Kidney (tissue), 14 donors: ENCODE measurements around the gene SCARB2. TPM values are rescaled to one million over a fixed set of nuclear protein-coding genes. Genes with fewer than 3 reads are reported as not detected.

Source experiments
- DNase-seq, 5 donors: peaks; one replicate each; pipeline ENCODE4 v3.0.0-alpha.2; 2013 to 2020
- FAIRE-seq: peaks from 2 replicates; lab custom pipeline; 2012; peaks lifted over from hg19 to GRCh38; lab: Jason Lieb, UNC
- H3K27ac ChIP-seq, 2 donors: one replicate each; pipeline ENCODE4 v1.7.0; 2013; ENCODE audit warnings: low read depth in 2 of 2, low read length in 2 of 2, inconsistent platforms in 1 of 2
- H3K27me3 ChIP-seq: one replicate; pipeline ENCODE4 v1.7.1; 2013; ENCODE audit warnings: low read length, inconsistent platforms; ENCODE audit not compliant: control insufficient read depth, insufficient read depth
- H3K36me3 ChIP-seq, 3 donors: one replicate each; pipeline versions ENCODE4 v1.7.0 to v1.7.1; 2013; ENCODE audit warnings: low read length in 3 of 3, control low read depth in 1 of 3, inconsistent platforms in 1 of 3; ENCODE audit not compliant: insufficient read depth in 3 of 3, control insufficient read depth in 2 of 3
- H3K4me1 ChIP-seq, 3 donors: one replicate each; pipeline versions ENCODE4 v1.7.0 to v1.7.1; 2013; ENCODE audit warnings: low read length in 3 of 3, inconsistent platforms in 1 of 3, low read depth in 1 of 3; ENCODE audit not compliant: control insufficient read depth in 2 of 3, insufficient read depth in 2 of 3
- H3K4me3 ChIP-seq, 3 donors: one replicate each; pipeline versions ENCODE4 v1.7.0 to v1.8.1; 2013; ENCODE audit warnings: low read length in 3 of 3, control low read depth in 1 of 3, inconsistent platforms in 1 of 3
- H3K9ac ChIP-seq, 3 donors: one replicate each; pipeline versions ENCODE4 v1.7.0 to v1.7.1; 2013; ENCODE audit warnings: low read length in 3 of 3, control low read depth in 1 of 3, inconsistent platforms in 1 of 3
- H3K9me3 ChIP-seq, 3 donors: one replicate each; pipeline versions ENCODE4 v1.7.0 to v1.7.1; 2013; ENCODE audit warnings: low read length in 3 of 3, control low read depth in 1 of 3, inconsistent platforms in 1 of 3; ENCODE audit not compliant: control insufficient read depth in 2 of 3, insufficient read depth in 1 of 3
- intact Hi-C: fragments of 100-400 bp; cut with DNase I; formaldehyde crosslinking; loops from one replicate; pipeline ENCODE4 v1.11.1; 2022
- polyA plus RNA-seq: library from polyadenylated mRNA; stranded (reverse); fragments of 350-450 nt; fragmentation: Illumina TruSeq; extraction: RNeasy Lipid Tissue Mini Kit (QIAGEN cat#74804); gene quantifications from one replicate; pipeline ENCODE4 v1.2.3, GENCODE V29; 2014; ENCODE audit warnings: low read depth, low replicate concordance; ENCODE audit not compliant: insufficient read depth
- total RNA-seq: library from RNA; stranded (reverse); fragmentation: NEBNext Ultra II Directional; extraction: Animal tissue kit (Norgen Biotek cat#: 25700); gene quantifications from one replicate; pipeline ENCODE4 v1.2.1, GENCODE V29; 2021
- TF ChIP-seq, protein P1 (sequence below): IDR thresholded peaks from 3 replicates; pipeline ENCODE4 v1.5.1; 2012; ENCODE audit warnings: mild to moderate bottlenecking, moderate library complexity, borderline replicate concordance; ENCODE audit not compliant: insufficient read depth; ENCODE audit errors: extremely low read depth
- donor health status: control.
- donor health status: control.
- donor health status: control.
- donor health status: control.
- donor health status: control.
- donor health status: DM: yes; HTN: yes; CAD: no.
- donor health status: Normal renal cell carcinoma (clear cell type).

SCARB2 gene
- total and polyA plus RNA-seq, 2 donors from 2014 or later = 75.5 to 151 TPM

DNA sequence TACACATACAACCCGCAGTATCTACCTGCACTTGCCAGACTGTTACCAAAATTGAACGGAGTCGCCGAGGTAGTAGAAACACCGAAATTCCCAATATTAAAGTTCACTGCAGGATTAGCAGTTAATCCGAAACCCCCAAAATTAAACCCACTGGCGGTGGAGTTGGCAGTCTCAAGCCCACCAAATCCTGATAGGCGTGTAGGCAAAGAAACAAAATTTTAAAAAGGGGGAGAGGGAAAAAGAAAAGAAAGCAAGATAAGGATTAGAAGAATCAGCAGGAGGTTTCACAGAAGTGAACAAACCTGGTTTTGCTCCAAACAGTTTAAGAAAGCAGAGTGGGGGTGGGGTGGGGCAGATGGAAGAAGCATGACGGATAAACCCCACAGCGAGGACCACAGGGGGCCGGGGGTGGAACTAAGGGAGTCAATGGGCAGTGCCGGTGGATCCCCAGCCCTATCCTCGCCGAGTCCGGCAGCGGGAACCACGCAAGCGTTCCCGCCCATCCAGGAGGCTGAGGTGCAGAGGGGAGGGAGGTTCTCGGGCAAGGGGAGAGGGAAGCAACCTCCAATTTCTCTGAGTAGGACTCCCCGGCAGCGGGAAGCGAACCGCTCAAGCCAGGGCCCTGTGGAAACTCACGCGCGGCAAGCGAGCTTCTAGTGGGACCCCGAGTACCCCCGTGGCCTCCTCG is 66.0 kb downstream of the SCARB2 start:
- H3K4me3 ChIP-seq = peak overlapping the region; percentile 64 to 98 (median 98)
- H3K27me3 ChIP-seq = no peaks in the 10 kb centered on the region
- no peak for FAIRE-seq
- peak overlapping the region; percentile 84 for H3K27ac ChIP-seq
- H3K9me3 ChIP-seq = no peaks in the 10 kb centered on the region
- intact Hi-C loops = no loop called here
- DNase-seq = peak in 4 of 5 donors; percentile 73 to 82 (median 78)
- peaks cover 4 to 7% (median 5%) of the 10 kb centered on the region in 3 donors for H3K4me1 ChIP-seq
- peaks cover 0 to 3% (median 2%) of the 10 kb centered on the region in 3 donors for H3K36me3 ChIP-seq
- H3K9ac ChIP-seq = peak overlapping the region; percentile 92 to 97 (median 96)
- TF ChIP-seq, protein P1, sequence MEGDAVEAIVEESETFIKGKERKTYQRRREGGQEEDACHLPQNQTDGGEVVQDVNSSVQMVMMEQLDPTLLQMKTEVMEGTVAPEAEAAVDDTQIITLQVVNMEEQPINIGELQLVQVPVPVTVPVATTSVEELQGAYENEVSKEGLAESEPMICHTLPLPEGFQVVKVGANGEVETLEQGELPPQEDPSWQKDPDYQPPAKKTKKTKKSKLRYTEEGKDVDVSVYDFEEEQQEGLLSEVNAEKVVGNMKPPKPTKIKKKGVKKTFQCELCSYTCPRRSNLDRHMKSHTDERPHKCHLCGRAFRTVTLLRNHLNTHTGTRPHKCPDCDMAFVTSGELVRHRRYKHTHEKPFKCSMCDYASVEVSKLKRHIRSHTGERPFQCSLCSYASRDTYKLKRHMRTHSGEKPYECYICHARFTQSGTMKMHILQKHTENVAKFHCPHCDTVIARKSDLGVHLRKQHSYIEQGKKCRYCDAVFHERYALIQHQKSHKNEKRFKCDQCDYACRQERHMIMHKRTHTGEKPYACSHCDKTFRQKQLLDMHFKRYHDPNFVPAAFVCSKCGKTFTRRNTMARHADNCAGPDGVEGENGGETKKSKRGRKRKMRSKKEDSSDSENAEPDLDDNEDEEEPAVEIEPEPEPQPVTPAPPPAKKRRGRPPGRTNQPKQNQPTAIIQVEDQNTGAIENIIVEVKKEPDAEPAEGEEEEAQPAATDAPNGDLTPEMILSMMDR = no peak

DNA sequence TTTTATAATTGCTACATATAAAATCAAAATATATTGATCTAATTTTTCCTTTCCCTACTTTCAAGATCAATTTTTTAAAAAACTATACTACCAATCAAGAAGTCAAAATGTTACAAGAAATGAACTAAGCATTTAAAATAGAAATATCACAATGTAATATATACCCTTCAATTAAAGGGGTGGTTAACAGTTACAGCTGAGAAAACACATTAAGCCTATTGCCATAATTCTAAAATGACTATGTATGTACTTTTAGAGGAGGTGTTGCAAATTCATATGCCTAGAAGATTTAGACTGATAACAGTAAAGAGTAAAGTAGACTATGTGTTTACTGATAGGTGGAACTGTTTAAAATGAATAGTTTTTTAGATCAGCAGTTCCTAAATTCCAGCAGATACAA is 69.1 kb downstream of the SCARB2 start:
- Histone ChIP-seq H3K9ac (no peak overlapping the region), H3K4me3 (no peak overlapping the region), H3K36me3 (peaks cover 3 to 10% (median 9%) of the 10 kb centered on the region in 3 donors), H3K9me3 (no peaks in the 10 kb centered on the region), H3K27me3 (no peaks in the 10 kb centered on the region), H3K4me1 (peaks cover 4 to 7% (median 5%) of the 10 kb centered on the region in 3 donors), H3K27ac (no peak overlapping the region)
- FAIRE-seq (peak; percentile 73), DNase-seq (no peak)
- intact Hi-C loops = no loop called here
- TF ChIP-seq, protein P1 = no peak

DNA sequence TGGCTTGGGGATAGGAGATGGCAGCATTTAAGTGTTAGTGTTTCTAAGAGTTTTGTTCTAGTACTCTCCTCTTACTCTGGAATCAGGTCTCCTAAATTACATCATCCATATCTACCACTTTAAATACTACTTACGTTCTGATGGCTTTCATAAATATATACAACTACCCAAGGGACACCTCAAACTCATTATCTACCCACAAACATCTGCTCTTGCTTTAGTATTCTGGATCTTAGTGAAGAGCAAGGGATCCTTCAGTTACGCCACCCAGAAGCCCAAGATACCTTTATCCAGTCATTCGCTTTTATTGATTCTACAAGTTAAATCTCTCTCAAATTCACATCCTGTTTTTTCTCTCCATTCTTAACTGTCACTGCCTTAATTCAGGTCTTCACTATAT is 72.4 kb downstream of the SCARB2 start:
- Histone ChIP-seq H3K27me3 (no peaks in the 10 kb centered on the region), H3K9ac (no peak overlapping the region), H3K4me3 (no peak overlapping the region), H3K9me3 (no peaks in the 10 kb centered on the region), H3K36me3 (peaks cover 6 to 19% (median 14%) of the 10 kb centered on the region in 3 donors), H3K27ac (no peak overlapping the region), H3K4me1 (peaks cover 0 to 3% (median under 1%) of the 10 kb centered on the region in 3 donors)
- TF ChIP-seq, protein P1 = no peak
- DNase-seq (no peak), FAIRE-seq (no peak)
- intact Hi-C loops = no loop called here
